D721Med (cell line): ENCODE measurements around the gene KRT33A.
"Not testable (repeated sequence)": the region's sequence is repeated elsewhere in the genome, so short reads cannot be mapped to it uniquely, and the experiment has no call there.

ENCODE experiments used
- DNase-seq: peaks from one replicate; pipeline ENCODE4 v3.0.0; 2011; ENCODE audit warnings: low spot score; ENCODE audit not compliant: insufficient read length
- FAIRE-seq: peaks from 2 replicates; lab custom pipeline; 2011; peaks lifted over from hg19 to GRCh38; lab: Jason Lieb, UNC
- TF ChIP-seq, protein P1 (sequence below): IDR thresholded peaks from 2 replicates; pipeline ENCODE4 v1.5.1; 2012; ENCODE audit warnings: mild to moderate bottlenecking, control low read depth; ENCODE audit not compliant: insufficient read depth; ENCODE audit errors: missing control alignments

KRT33A gene

DNA sequence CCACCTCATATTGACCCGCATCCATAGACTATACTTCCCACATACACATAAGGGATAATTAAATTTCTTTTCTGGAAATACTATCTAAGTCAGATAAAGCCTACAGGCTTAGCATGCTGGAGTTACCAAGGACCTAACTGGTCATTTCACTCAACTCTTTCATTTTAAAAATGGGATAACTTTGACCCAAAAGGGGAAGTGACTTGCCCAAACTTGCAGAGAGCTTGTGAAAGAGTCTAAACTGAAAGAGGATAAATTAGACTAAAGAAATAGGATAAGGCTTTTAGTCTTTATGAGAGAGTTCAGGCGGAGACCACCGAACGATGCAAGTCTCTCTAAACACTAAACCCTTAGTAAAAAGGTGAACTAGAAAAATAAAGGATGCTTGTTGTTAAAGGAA is 3.9 kb upstream of the KRT33A start:
- DNase-seq (no peak), FAIRE-seq (no peak)

DNA sequence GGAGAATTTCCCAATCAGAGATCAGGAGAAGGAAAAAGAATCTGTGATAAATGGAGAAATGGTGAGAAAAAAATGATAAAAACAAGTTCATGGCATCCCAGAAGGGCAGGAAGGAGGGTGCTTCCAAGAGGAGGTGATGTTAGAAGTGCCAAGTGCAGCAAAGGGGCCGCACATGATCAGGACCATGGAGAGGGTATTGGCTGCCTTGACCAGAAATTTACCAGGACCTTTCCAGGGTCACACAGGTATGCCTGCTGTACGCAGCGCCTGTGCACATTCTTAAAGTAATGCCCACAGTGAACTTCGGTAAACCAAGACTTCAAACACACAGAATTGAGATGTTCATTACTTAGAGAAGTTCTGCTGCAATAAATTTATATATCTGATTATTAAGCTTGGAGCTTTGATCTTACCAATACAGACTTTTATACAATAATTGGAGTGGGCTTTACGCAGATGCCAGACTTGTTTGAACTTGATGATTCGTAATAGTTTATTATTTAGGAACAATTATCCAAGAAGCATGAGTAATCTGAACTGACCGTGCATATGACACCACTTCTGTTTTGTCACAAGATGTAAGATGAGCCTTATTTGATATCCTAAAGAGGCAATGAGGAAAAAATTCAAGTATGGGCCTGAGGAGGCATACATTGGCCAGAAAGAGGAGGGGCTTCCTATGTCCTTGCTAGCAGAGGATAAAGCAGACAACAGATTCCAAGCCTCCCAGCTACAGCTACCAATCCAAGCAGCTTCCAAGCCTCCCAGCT is 2.2 kb upstream of the KRT33A start:
- DNase-seq = no peak
- TF ChIP-seq, protein P1, sequence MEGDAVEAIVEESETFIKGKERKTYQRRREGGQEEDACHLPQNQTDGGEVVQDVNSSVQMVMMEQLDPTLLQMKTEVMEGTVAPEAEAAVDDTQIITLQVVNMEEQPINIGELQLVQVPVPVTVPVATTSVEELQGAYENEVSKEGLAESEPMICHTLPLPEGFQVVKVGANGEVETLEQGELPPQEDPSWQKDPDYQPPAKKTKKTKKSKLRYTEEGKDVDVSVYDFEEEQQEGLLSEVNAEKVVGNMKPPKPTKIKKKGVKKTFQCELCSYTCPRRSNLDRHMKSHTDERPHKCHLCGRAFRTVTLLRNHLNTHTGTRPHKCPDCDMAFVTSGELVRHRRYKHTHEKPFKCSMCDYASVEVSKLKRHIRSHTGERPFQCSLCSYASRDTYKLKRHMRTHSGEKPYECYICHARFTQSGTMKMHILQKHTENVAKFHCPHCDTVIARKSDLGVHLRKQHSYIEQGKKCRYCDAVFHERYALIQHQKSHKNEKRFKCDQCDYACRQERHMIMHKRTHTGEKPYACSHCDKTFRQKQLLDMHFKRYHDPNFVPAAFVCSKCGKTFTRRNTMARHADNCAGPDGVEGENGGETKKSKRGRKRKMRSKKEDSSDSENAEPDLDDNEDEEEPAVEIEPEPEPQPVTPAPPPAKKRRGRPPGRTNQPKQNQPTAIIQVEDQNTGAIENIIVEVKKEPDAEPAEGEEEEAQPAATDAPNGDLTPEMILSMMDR = no peak
- no peak for FAIRE-seq

More for the DNA sequence above, 3.9 kb upstream of the KRT33A start:
- TF ChIP-seq, protein P1 = no peak

DNA sequence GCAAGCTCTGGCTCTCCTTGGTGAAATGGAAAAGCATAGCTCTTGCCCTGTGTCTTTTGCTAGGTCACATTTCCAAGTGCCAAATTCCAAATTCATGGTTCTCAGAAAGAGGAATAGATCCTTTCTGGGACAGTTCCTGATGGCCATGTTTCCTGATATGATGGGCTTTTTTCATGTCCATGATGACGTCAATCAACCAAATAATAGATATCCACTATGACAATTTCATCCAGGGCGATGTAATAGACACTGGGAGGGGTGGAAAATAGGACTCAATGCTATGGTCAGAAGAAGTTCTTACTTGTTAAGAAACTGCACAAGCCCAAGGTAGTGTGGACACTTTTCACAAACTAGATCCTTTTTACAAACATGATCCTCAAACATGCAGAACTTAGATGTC is 549 bp upstream of the KRT33A start:
- no peak for DNase-seq
- FAIRE-seq = no peak
- TF ChIP-seq, protein P1 = no peak

DNA sequence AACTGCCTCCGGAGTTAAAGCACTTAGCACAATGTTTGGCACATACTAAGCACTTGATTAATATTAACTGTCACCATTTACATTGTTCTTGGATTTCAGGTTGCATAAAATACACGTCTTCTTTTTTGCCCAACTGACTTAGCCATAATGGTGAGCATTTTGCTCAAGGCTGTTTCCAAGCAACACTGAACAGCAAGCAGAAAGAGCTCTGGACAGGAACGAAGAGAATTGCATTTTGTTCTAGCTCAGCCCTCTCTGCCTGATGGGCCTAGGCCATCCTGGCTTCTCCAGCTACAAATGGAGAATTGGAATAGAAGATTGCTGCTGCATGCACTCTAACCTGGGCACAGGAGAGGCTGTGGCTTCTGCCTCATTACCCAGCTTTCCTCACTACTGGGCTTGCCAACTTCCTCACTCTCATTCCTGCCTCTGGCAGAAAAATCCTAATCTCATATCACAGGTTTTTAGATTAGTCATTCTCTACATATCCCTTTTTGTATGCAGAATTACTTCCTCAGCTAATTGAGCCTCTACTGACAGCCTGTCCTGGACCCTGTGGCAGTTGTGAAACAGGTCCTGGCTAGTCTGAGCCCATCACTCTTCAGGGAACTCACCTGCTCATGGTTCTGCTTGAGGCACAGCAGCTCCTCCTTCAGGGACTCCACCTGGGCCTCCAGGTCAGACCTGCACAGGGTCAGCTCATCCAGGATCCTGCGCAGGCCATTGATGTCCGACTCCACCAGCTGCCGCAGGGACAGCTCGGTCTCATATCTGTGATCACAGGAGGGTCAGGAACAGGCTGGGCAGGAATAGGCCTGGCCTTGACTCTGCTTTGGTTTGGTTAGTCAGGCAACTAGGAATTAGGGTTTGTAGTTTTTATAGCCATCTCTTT is 2.5 kb downstream of the KRT33A start:
- no peak for FAIRE-seq
- DNase-seq = no peak
- TF ChIP-seq, protein P1 = no peak

DNA sequence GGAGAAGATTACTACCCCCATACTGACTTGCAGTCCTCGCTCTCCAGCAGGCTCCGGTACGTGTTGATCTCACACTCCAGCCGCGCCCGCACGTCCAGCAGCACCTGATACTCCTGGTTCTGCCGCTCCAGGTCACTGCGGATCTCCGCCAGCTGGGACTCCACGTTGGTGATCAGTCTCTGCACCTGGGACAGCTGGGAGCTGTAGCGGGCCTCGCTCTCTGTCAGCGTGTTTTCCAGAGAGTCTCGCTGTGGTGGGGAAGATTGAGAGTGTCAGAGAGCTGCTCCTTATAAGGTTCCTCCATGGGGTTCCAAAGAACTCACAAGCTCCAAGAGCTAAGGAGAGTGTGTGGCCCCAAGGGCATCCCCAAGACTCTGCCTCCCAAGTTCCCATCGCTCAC is 4.2 kb downstream of the KRT33A start:
- not testable (repeated sequence) for FAIRE-seq

DNA sequence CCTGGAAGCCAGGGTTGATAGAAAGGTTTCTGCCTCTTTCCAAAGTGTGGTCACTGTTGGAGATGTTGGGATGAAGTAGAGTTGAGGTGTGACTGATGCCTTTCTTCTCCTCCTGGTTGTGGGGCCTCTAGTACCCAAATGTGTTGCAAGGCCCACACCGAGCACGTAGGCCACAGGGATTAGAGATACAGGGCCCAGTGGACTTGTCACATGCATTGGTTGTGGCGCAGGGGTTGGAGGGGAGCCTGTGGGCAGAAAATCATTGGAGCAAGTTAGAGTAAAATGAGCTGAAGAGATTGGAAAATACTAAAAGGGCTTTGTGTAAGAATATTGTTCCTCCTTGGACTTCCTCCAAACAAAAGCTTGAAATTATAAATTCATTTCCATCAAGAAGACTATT is 4.6 kb downstream of the KRT33A start:
- no peak for FAIRE-seq
- no peak for DNase-seq
- TF ChIP-seq, protein P1 = no peak

More for the DNA sequence above, 4.2 kb downstream of the KRT33A start:
- not testable (repeated sequence) for DNase-seq

DNA sequence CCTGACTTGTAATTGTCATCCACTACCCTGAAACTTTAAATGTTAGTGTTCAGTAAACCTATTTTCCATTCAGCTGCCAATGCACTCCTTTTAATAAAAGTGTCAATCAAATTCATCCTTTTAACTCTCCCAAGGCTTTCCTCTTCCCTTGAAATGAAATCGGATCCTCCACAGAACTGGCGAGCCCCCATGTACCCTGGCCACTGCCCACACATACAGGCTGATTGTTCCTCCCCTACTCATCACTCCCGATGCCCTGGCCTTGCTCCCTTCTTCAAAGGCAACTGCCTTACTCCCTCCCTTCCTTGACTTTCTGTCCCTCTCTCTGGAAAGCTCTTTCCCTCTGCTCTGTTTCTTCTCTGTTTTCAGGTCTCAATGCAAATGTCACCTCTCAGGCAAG is 7.6 kb downstream of the KRT33A start:
- no peak for FAIRE-seq
- TF ChIP-seq, protein P1 = no peak
- no peak for DNase-seq
